Uterus (tissue), 2 donors: Measurements from ENCODE around the gene RHOH.

Experiments
- POLR2A ChIP-seq, 2 donors: fragments of 450-650 bp; IDR thresholded peaks; one replicate each; pipeline ENCODE4 v1.6.1; 2016; ENCODE audit warnings: antibody characterized with exemption in 2 of 2, mild to moderate bottlenecking in 1 of 2, moderate library complexity in 1 of 2
- TF ChIP-seq, protein P1 (sequence below), 4 experiments: fragments of 200-600 bp in 2 of 4; fragments of 450-650 bp in 2 of 4; sonication (generic) in 2 of 4; IDR thresholded peaks; one replicate each; pipeline ENCODE4 v1.5.1; 2016 to 2019; ENCODE audit warnings: antibody characterized with exemption in 4 of 4, mild to moderate bottlenecking in 2 of 4, moderate library complexity in 1 of 4

DNA sequence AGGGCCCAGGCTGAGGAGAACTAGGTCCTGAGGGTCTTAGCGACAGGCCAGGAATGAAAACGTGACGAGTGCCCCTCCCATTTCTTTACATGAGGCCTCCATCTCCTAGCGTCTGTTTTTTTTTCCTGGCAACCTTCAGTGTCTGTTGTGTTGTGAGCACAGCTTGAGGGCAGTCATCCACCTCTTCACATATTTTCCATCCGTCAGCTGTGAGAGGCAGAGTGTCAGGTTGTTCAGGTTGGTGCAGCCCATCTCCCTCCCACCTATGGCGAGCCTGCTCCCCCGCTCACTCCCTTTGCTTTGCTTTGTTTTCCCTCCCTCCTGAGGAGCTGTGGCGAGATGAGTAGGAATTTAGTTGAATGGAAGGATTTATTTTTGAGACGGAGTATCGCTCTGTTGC, 86.6 kb downstream of the RHOH start:
- TF ChIP-seq, protein P1, sequence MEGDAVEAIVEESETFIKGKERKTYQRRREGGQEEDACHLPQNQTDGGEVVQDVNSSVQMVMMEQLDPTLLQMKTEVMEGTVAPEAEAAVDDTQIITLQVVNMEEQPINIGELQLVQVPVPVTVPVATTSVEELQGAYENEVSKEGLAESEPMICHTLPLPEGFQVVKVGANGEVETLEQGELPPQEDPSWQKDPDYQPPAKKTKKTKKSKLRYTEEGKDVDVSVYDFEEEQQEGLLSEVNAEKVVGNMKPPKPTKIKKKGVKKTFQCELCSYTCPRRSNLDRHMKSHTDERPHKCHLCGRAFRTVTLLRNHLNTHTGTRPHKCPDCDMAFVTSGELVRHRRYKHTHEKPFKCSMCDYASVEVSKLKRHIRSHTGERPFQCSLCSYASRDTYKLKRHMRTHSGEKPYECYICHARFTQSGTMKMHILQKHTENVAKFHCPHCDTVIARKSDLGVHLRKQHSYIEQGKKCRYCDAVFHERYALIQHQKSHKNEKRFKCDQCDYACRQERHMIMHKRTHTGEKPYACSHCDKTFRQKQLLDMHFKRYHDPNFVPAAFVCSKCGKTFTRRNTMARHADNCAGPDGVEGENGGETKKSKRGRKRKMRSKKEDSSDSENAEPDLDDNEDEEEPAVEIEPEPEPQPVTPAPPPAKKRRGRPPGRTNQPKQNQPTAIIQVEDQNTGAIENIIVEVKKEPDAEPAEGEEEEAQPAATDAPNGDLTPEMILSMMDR (IDR thresholded peaks at IDR 0.05) = no peak
- no peak for TF ChIP-seq POLR2A (IDR thresholded peaks at IDR 0.05)
